A673 (cell line): ENCODE measurements around the gene RPS6KA6. TPM values are rescaled to one million over a fixed set of nuclear protein-coding genes. Genes with fewer than 3 reads are reported as not detected.

Source experiments
- BruUV-seq: library from RNA; stranded (reverse); fragments of 400-500 nt; replicated peaks from 2 replicates; lab custom pipeline; 2021; lab: Mats Ljungman, UMichigan
- CTCF ChIA-PET: fragments of 300-600 bp; sonication (Branson Sonifier 250); formaldehyde crosslinking; loops from one replicate; lab custom pipeline; 2022; ENCODE audit warnings: antibody characterized with exemption; lab: Charles Lee
- POLR2A ChIA-PET: fragments of 300-600 bp; sonication (Branson Sonifier 250); formaldehyde crosslinking; loops from one replicate; lab custom pipeline; 2022; ENCODE audit warnings: antibody characterized with exemption; ENCODE audit not compliant: low non-redundant PET; lab: Charles Lee
- DNase-seq: peaks from one replicate; pipeline ENCODE4 v3.0.0-alpha.2; 2015; ENCODE audit warnings: low spot score
- H3K27ac ChIP-seq: fragments of 200-600 bp; sonication (generic); 2 replicates; pipeline ENCODE4 v1.5.1; 2016; ENCODE audit warnings: mixed run types, low read depth, mild to moderate bottlenecking, mixed read lengths, antibody characterized with exemption, low read length; ENCODE audit not compliant: poor library complexity, severe bottlenecking
- H3K27me3 ChIP-seq: fragments of 200-600 bp; sonication (generic); replicated peaks from 2 replicates; pipeline ENCODE4 v1.6.1; 2017; ENCODE audit warnings: mixed run types, low read depth, mild to moderate bottlenecking, mixed read lengths, antibody characterized with exemption, low read length; ENCODE audit not compliant: insufficient read depth, poor library complexity
- H3K36me3 ChIP-seq: fragments of 200-600 bp; sonication (generic); 2 replicates; pipeline ENCODE4 v1.6.1; 2016; ENCODE audit warnings: mixed run types, mild to moderate bottlenecking, mixed read lengths, antibody characterized with exemption, low read length; ENCODE audit not compliant: insufficient read depth, poor library complexity, severe bottlenecking
- H3K4me1 ChIP-seq: fragments of 200-600 bp; sonication (generic); 2 replicates; pipeline ENCODE4 v1.6.1; 2017; ENCODE audit warnings: mixed run types, mild to moderate bottlenecking, mixed read lengths, antibody characterized with exemption, low read length; ENCODE audit not compliant: insufficient read depth, poor library complexity, severe bottlenecking
- H3K4me3 ChIP-seq: fragments of 200-600 bp; sonication (generic); 2 replicates; pipeline ENCODE4 v1.5.1; 2016; ENCODE audit warnings: low read depth, mixed run types, mild to moderate bottlenecking, mixed read lengths, low read length; ENCODE audit not compliant: poor library complexity, severe bottlenecking
- H3K9me3 ChIP-seq: fragments of 200-600 bp; sonication (generic); 2 replicates; pipeline ENCODE4 v1.6.1; 2016; ENCODE audit warnings: mixed run types, low read depth, mild to moderate bottlenecking, mixed read lengths, antibody characterized with exemption, low read length; ENCODE audit not compliant: poor library complexity, severe bottlenecking
- EZH2 ChIP-seq: fragments of 200-600 bp; sonication (generic); IDR thresholded peaks from 2 replicates; pipeline ENCODE4 v1.6.1; 2017; ENCODE audit warnings: borderline replicate concordance, low read depth, mild to moderate bottlenecking, mixed read lengths, antibody characterized with exemption, low read length; ENCODE audit not compliant: poor library complexity, severe bottlenecking
- intact Hi-C: fragments of 100-400 bp; cut with micrococcal nuclease; formaldehyde crosslinking; loops from one replicate; pipeline ENCODE4 v1.10.0; 2022; ENCODE audit not compliant: unreplicated experiment
- microRNA-seq: library from miRNA; unstranded; fragments of <30 nt; microRNA quantifications from one replicate; pipeline ENCODE4 v1.2.0, GENCODE V29; 2021
- total RNA-seq: library from RNA; stranded (reverse); gene quantifications from 2 replicates; pipeline ENCODE4 v1.2.3, GENCODE V29; 2021
- TF ChIP-seq, protein P1 (sequence below): fragments of 300-800, 200-600 bp; sonication (generic); conservative IDR thresholded peaks from 2 replicates; pipeline ENCODE4 v1.5.1; 2017; ENCODE audit warnings: low read depth, mild to moderate bottlenecking, antibody characterized with exemption, low read length, moderate library complexity, mixed read lengths

RPS6KA6 gene
- total RNA-seq, 1 experiment from 2014 or later: not detected

DNA sequence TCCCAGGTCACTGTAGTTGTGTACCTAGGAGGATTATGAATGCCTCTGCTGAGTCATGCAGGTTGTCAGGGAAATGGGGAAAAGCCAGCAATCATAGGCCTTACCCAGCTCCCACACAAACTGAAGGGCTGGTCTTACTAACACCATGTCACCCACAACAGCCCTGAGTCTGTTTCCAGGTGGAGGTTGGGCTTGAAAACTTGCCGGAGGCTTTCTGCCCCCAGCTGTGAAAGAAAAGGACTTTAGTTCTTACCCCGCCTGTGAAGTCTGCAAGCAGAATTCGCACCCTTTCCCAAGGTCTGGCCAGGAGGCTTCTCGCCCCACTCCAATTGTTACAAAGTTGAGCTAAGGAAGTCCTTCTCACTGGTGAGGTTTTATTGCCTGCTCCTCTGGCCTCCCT, 143.9 kb downstream of the RPS6KA6 start:
- ChIA-PET CTCF (no interaction called here), POLR2A (no interaction called here)
- no peaks in the 10 kb centered on the region for H3K27me3 ChIP-seq
- no peaks in the 10 kb centered on the region for H3K4me1 ChIP-seq
- no peaks in the 10 kb centered on the region for H3K9me3 ChIP-seq
- H3K27ac ChIP-seq: no peak overlapping the region
- no peak overlapping the region for H3K4me3 ChIP-seq
- TF ChIP-seq, protein P1, sequence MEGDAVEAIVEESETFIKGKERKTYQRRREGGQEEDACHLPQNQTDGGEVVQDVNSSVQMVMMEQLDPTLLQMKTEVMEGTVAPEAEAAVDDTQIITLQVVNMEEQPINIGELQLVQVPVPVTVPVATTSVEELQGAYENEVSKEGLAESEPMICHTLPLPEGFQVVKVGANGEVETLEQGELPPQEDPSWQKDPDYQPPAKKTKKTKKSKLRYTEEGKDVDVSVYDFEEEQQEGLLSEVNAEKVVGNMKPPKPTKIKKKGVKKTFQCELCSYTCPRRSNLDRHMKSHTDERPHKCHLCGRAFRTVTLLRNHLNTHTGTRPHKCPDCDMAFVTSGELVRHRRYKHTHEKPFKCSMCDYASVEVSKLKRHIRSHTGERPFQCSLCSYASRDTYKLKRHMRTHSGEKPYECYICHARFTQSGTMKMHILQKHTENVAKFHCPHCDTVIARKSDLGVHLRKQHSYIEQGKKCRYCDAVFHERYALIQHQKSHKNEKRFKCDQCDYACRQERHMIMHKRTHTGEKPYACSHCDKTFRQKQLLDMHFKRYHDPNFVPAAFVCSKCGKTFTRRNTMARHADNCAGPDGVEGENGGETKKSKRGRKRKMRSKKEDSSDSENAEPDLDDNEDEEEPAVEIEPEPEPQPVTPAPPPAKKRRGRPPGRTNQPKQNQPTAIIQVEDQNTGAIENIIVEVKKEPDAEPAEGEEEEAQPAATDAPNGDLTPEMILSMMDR: no peak
- TF ChIP-seq EZH2: no peak
- DNase-seq: no peak
- no TSS peak for BruUV-seq
- H3K36me3 ChIP-seq: no peaks in the 10 kb centered on the region
- intact Hi-C loops: no loop called here

Small RNA genes within 50 kb of the gene (microRNA-seq; reads per million reads assigned to microRNA genes)
- gene MIR548I4: not detected
